GM19193 (cell line): Measurements from ENCODE around the gene TNFRSF14.

Source experiments
- POLR2A ChIP-seq: IDR thresholded peaks from 4 replicates; pipeline ENCODE4 v1.6.1; 2011; ENCODE audit not compliant: insufficient read depth, insufficient read length; ENCODE audit errors: extremely low read depth

TNFRSF14 gene

GRCh38 chr1:2528966-2529783 is 27.0 kb upstream of the TNFRSF14 start:
- TF ChIP-seq POLR2A, result no peak

GRCh38 chr1:2529784-2530512 is 26.2 kb upstream of the TNFRSF14 start, which contains the start of gene HES5:
TSS of gene HES5 (minus strand) at chr1:2530263. CDS start at chr1:2530164, 99 bp downstream.
- TF ChIP-seq POLR2A, result no peak

- TF ChIP-seq POLR2A, result no peak
These were observed 25.4 kb upstream of the TNFRSF14 start for GRCh38 chr1:2530513-2531361.

- TF ChIP-seq POLR2A, result no peak
These were observed 23.5 kb upstream of the TNFRSF14 start for GRCh38 chr1:2532485-2533160.

GRCh38 chr1:2533365-2533764 is 22.8 kb upstream of the TNFRSF14 start:
- TF ChIP-seq POLR2A, result no peak

- no peak for TF ChIP-seq POLR2A
These were observed 21.9 kb upstream of the TNFRSF14 start for GRCh38 chr1:2534315-2534686.

GRCh38 chr1:2534687-2535441 is 21.3 kb upstream of the TNFRSF14 start:
- TF ChIP-seq POLR2A, result no peak

GRCh38 chr1:2535455-2535854 is 20.7 kb upstream of the TNFRSF14 start:
- TF ChIP-seq POLR2A, result no peak

GRCh38 chr1:2535981-2536380 is 20.2 kb upstream of the TNFRSF14 start:
- TF ChIP-seq POLR2A, result no peak

GRCh38 chr1:2537784-2538115 is 18.4 kb upstream of the TNFRSF14 start:
- no peak for TF ChIP-seq POLR2A

GRCh38 chr1:2538376-2538775 is 17.8 kb upstream of the TNFRSF14 start:
- TF ChIP-seq POLR2A, result no peak

GRCh38 chr1:2538872-2539271 is 17.3 kb upstream of the TNFRSF14 start:
- TF ChIP-seq POLR2A, result no peak

- no peak for TF ChIP-seq POLR2A
These were observed 16.8 kb upstream of the TNFRSF14 start for GRCh38 chr1:2539312-2539907.
